H9 (cell line): ENCODE results near the gene LMNTD2. TPM values are rescaled to one million over a fixed set of nuclear protein-coding genes. Genes with fewer than 3 reads are reported as not detected.
A peak's percentile ranks its signal among the peaks of the same experiment; 100 is the strongest.

ENCODE experiments used
- DNase-seq: peaks from one replicate; pipeline ENCODE4 v3.0.0-alpha.2; 2017
- H2AFZ ChIP-seq: one replicate; pipeline ENCODE4 v1.6.1; 2013; ENCODE audit warnings: mild to moderate bottlenecking, low read length, control low read depth, moderate library complexity
- H2AK5ac ChIP-seq: 2 replicates; pipeline ENCODE4 v1.6.1; 2013; ENCODE audit warnings: low read length, control low read depth, mixed read lengths; ENCODE audit not compliant: insufficient read length
- H2BK120ac ChIP-seq: one replicate; pipeline ENCODE4 v1.6.1; 2013; ENCODE audit warnings: low read depth, mild to moderate bottlenecking, low read length, control low read depth, inconsistent platforms; ENCODE audit not compliant: poor library complexity, severe bottlenecking
- H2BK12ac ChIP-seq: 2 replicates; pipeline ENCODE4 v1.6.1; 2013; ENCODE audit warnings: low read length, control low read depth, mixed read lengths, low read depth; ENCODE audit not compliant: insufficient read length
- H2BK15ac ChIP-seq: 2 replicates; pipeline ENCODE4 v1.6.1; 2013; ENCODE audit warnings: low read depth, low read length, control low read depth
- H2BK20ac ChIP-seq: one replicate; pipeline ENCODE4 v1.6.1; 2013; ENCODE audit warnings: low read depth, mild to moderate bottlenecking, low read length, control low read depth, inconsistent platforms; ENCODE audit not compliant: poor library complexity, severe bottlenecking
- H2BK5ac ChIP-seq: 2 replicates; pipeline ENCODE4 v1.6.1; 2013; ENCODE audit warnings: low read length, control low read depth, mixed read lengths; ENCODE audit not compliant: insufficient read length
- H3K14ac ChIP-seq: 2 replicates; pipeline ENCODE4 v1.6.1; 2013; ENCODE audit warnings: low read length, control low read depth; ENCODE audit not compliant: insufficient read depth
- H3K18ac ChIP-seq: 2 replicates; pipeline ENCODE4 v1.6.1; 2013; ENCODE audit warnings: low read depth, mild to moderate bottlenecking, mixed read lengths, low read length, control low read depth; ENCODE audit not compliant: insufficient read length
- H3K23ac ChIP-seq: 2 replicates; pipeline ENCODE4 v1.6.1; 2013; ENCODE audit warnings: low read length, control low read depth, mixed read lengths, low read depth; ENCODE audit not compliant: insufficient read length
- H3K23me2 ChIP-seq: 2 replicates; pipeline ENCODE4 v1.6.1; 2013; ENCODE audit warnings: low read depth, mild to moderate bottlenecking, mixed read lengths, low read length, control low read depth; ENCODE audit not compliant: insufficient read length, poor library complexity, severe bottlenecking
- H3K27ac ChIP-seq: 2 replicates; pipeline ENCODE4 v1.5.1; 2013; ENCODE audit warnings: low read length, control low read depth, mixed read lengths, low read depth; ENCODE audit not compliant: insufficient read length
- H3K27me3 ChIP-seq: 2 replicates; pipeline ENCODE4 v1.6.1; 2013; ENCODE audit warnings: low read length, control low read depth, inconsistent platforms; ENCODE audit not compliant: insufficient read depth
- H3K4ac ChIP-seq: 2 replicates; pipeline ENCODE4 v1.6.1; 2013; ENCODE audit warnings: low read depth, mild to moderate bottlenecking, control low read depth, inconsistent platforms, low read length, moderate library complexity
- H3K4me1 ChIP-seq: 2 replicates; pipeline ENCODE4 v1.6.1; 2013; ENCODE audit warnings: low read length, control low read depth, inconsistent platforms; ENCODE audit not compliant: insufficient read depth
- H3K4me2 ChIP-seq: 2 replicates; pipeline ENCODE4 v1.6.1; 2013; ENCODE audit warnings: low read length, control low read depth, mixed read lengths; ENCODE audit not compliant: insufficient read length, insufficient read depth
- H3K56ac ChIP-seq: 2 replicates; pipeline ENCODE4 v1.6.1; 2013; ENCODE audit warnings: low read depth, mild to moderate bottlenecking, mixed read lengths, low read length, control low read depth; ENCODE audit not compliant: insufficient read length
- H3K79me1 ChIP-seq: 2 replicates; pipeline ENCODE4 v1.6.1; 2013; ENCODE audit warnings: low read depth, mild to moderate bottlenecking, moderate library complexity, low read length, control low read depth, inconsistent platforms; ENCODE audit not compliant: insufficient read depth, poor library complexity, severe bottlenecking
- H3K79me2 ChIP-seq: 2 replicates; pipeline ENCODE4 v1.6.1; 2013; ENCODE audit warnings: low read length, control low read depth, inconsistent platforms; ENCODE audit not compliant: insufficient read depth
- H3K9ac ChIP-seq: 2 replicates; pipeline ENCODE4 v1.6.1; 2013; ENCODE audit warnings: low read length, control low read depth, mixed read lengths; ENCODE audit not compliant: insufficient read length; ENCODE audit errors: extremely low read depth
- H3K9me3 ChIP-seq: one replicate; pipeline ENCODE4 v1.6.1; 2013; ENCODE audit warnings: low read depth, low read length, inconsistent platforms; ENCODE audit not compliant: control insufficient read depth
- H3T11ph ChIP-seq: one replicate; pipeline ENCODE4 v1.6.1; 2013; ENCODE audit warnings: mild to moderate bottlenecking, low read length, control low read depth, inconsistent platforms
- H4K20me1 ChIP-seq: one replicate; pipeline ENCODE4 v1.6.1; 2013; ENCODE audit not compliant: control insufficient read depth, insufficient read length, insufficient read depth
- H4K5ac ChIP-seq: 2 replicates; pipeline ENCODE4 v1.6.1; 2013; ENCODE audit warnings: low read depth, mild to moderate bottlenecking, mixed read lengths, low read length, control low read depth; ENCODE audit not compliant: insufficient read length
- H4K8ac ChIP-seq: replicated peaks from 2 replicates; pipeline ENCODE4 v1.6.1; 2013; ENCODE audit warnings: low read length, control low read depth, mixed read lengths, low read depth; ENCODE audit not compliant: insufficient read length
- H4K91ac ChIP-seq: 2 replicates; pipeline ENCODE4 v1.6.1; 2013; ENCODE audit warnings: low read depth, mild to moderate bottlenecking, moderate library complexity, mixed read lengths, low read length, control low read depth; ENCODE audit not compliant: insufficient read length
- H3K27ac Mint-ChIP-seq, 3 experiments: 2 replicates in 2 of 3; 3 replicates in 1 of 3; pipeline ENCODE4 v1.8.0; 2020 to 2021; ENCODE audit warnings: mixed read lengths in 3 of 3, mild to moderate bottlenecking in 1 of 3, moderate library complexity in 1 of 3
- H3K27me3 Mint-ChIP-seq: 2 replicates; pipeline ENCODE4 v1.8.0; 2021; ENCODE audit warnings: low read depth, mild to moderate bottlenecking, moderate library complexity, mixed read lengths
- H3K36me3 Mint-ChIP-seq, 3 experiments: 2 replicates in 2 of 3; 3 replicates in 1 of 3; pipeline ENCODE4 v1.8.0; 2020 to 2021; ENCODE audit warnings: low read depth in 3 of 3, mixed read lengths in 3 of 3; ENCODE audit not compliant: insufficient read depth in 1 of 3
- H3K4me1 Mint-ChIP-seq, 2 experiments: 2 replicates each; pipeline ENCODE4 v1.8.0; 2020; ENCODE audit warnings: mixed read lengths in 2 of 2
- H3K4me3 Mint-ChIP-seq, 2 experiments: 2 replicates in 1 of 2; 3 replicates in 1 of 2; pipeline ENCODE4 v1.8.0; 2020 to 2021; ENCODE audit warnings: mild to moderate bottlenecking in 2 of 2, mixed read lengths in 2 of 2, moderate library complexity in 1 of 2
- H3K9me3 Mint-ChIP-seq, 2 experiments: 2 replicates in 1 of 2; 3 replicates in 1 of 2; pipeline ENCODE4 v1.8.0; 2020; ENCODE audit warnings: mild to moderate bottlenecking in 2 of 2, mixed read lengths in 2 of 2, moderate library complexity in 1 of 2
- WGBS: extraction: QIAGEN DNeasy Blood & Tissue Kit; methylation state at CpG from one replicate; pipeline ENCODE4 v1.1.7; 2013; ENCODE audit warnings: missing lambda C conversion rate, low lambda C conversion rate, mixed read lengths; ENCODE audit not compliant: insufficient read length; ENCODE audit errors: extremely low coverage; 5-methylcytosine and 5-hydroxymethylcytosine counted together
- total RNA-seq: library from RNA; stranded (reverse); gene quantifications from 2 replicates; pipeline ENCODE4 v1.2.1, GENCODE V29; 2021
- TF ChIP-seq, protein P1 (sequence below): fragments of 200-600 bp; sonication (generic); conservative IDR thresholded peaks from 3 replicates; pipeline ENCODE4 v1.8.0; 2021; ENCODE audit warnings: antibody characterized with exemption, mild to moderate bottlenecking

The LMNTD2 gene
- total RNA-seq, 1 experiment from 2014 or later: 4.7 TPM

GRCh38 chr11:508956-509355, 51.6 kb downstream of the LMNTD2 start:
- no peak overlapping the region for H3K9ac ChIP-seq
- no peak overlapping the region for H4K8ac ChIP-seq
- H3K27ac ChIP-seq: no peak overlapping the region
- Mint-ChIP-seq H3K4me3 (peak overlapping the region; percentile 34 to 61; a peak in 4 of 5 replicates), H3K36me3 (peaks cover 22 to 32% (median 22%) of the 10 kb centered on the region in 3 experiments), H3K9me3 (no peaks in the 10 kb centered on the region), H3K27ac (no peak overlapping the region), H3K4me1 (peaks cover 3 to 9% of the 10 kb centered on the region in 2 experiments; a peak in 2 of 4 replicates), H3K27me3 (no peaks in the 10 kb centered on the region; the same call in none of the 2 replicates)
- no CpG with 5 or more reads among the region's 5 CpGs for WGBS
- no peaks in the 10 kb centered on the region for H3K4me1 ChIP-seq
- H3K79me1 ChIP-seq: no peaks in the 10 kb centered on the region
- no peak overlapping the region for H2BK12ac ChIP-seq
- H3K4ac ChIP-seq: no peak overlapping the region
- DNase-seq: no peak
- no peak overlapping the region for H2BK120ac ChIP-seq
- no peaks in the 10 kb centered on the region for H3K9me3 ChIP-seq
- no peak overlapping the region for H3K18ac ChIP-seq
- TF ChIP-seq, protein P1, sequence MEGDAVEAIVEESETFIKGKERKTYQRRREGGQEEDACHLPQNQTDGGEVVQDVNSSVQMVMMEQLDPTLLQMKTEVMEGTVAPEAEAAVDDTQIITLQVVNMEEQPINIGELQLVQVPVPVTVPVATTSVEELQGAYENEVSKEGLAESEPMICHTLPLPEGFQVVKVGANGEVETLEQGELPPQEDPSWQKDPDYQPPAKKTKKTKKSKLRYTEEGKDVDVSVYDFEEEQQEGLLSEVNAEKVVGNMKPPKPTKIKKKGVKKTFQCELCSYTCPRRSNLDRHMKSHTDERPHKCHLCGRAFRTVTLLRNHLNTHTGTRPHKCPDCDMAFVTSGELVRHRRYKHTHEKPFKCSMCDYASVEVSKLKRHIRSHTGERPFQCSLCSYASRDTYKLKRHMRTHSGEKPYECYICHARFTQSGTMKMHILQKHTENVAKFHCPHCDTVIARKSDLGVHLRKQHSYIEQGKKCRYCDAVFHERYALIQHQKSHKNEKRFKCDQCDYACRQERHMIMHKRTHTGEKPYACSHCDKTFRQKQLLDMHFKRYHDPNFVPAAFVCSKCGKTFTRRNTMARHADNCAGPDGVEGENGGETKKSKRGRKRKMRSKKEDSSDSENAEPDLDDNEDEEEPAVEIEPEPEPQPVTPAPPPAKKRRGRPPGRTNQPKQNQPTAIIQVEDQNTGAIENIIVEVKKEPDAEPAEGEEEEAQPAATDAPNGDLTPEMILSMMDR: no peak
- H3K79me2 ChIP-seq: peaks cover 2% of the 10 kb centered on the region; the same call in 1 of the 2 replicates
- no peak overlapping the region for H2BK20ac ChIP-seq
- no peak overlapping the region for H4K5ac ChIP-seq
- no peak overlapping the region for H2AK5ac ChIP-seq
- H2BK15ac ChIP-seq: no peak overlapping the region
- H2BK5ac ChIP-seq: no peak overlapping the region
- H3K4me2 ChIP-seq: no peak overlapping the region
- no peak overlapping the region for H3K14ac ChIP-seq
- H3K56ac ChIP-seq: no peak overlapping the region
- H3K27me3 ChIP-seq: no peaks in the 10 kb centered on the region; the same call in 1 of the 2 replicates
- H4K91ac ChIP-seq: no peak overlapping the region
- H2AFZ ChIP-seq: no peak overlapping the region
- H3T11ph ChIP-seq: no peak overlapping the region
- H3K23me2 ChIP-seq: peaks cover 16% of the 10 kb centered on the region
- no peak overlapping the region for H3K23ac ChIP-seq
- no peaks in the 10 kb centered on the region for H4K20me1 ChIP-seq
